NCI-H446 treated with DMSO at 0.1 percent for 48 hours (cell line): Measurements from ENCODE around the gene MAGI1.

ENCODE experiments used
- DNase-seq: peaks from one replicate; lab custom pipeline; 2025; lab: John Stamatoyannopoulos, UW

Gene MAGI1

DNA sequence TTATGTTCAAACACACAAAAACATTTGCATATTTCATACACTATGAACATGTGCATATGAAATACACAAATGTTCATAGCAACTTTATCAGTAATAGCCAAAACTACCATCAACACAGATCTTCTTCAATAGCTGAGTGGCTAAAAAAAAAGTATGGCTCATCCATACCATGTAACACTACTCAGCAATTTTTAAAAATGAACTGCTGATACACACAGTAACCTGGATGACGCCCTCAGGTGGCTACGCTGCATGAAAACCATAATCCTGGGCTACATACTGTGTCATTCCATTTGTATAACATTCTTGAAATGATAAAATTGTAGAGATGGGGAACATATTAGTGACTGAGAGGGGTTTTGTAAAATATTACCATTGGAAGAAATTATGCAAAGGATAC, 243.6 kb downstream of the MAGI1 start:
- no peak for DNase-seq

GRCh38 chr3:65793495-65794200, 245.1 kb downstream of the MAGI1 start:
- no peak for DNase-seq

- DNase-seq: no peak
These were observed 250.3 kb downstream of the MAGI1 start for GRCh38 chr3:65788461-65788860.

GRCh38 chr3:65787827-65788226, 250.9 kb downstream of the MAGI1 start:
- DNase-seq: no peak

- no peak for DNase-seq
These were observed 251.4 kb downstream of the MAGI1 start for GRCh38 chr3:65787340-65787739.

DNA sequence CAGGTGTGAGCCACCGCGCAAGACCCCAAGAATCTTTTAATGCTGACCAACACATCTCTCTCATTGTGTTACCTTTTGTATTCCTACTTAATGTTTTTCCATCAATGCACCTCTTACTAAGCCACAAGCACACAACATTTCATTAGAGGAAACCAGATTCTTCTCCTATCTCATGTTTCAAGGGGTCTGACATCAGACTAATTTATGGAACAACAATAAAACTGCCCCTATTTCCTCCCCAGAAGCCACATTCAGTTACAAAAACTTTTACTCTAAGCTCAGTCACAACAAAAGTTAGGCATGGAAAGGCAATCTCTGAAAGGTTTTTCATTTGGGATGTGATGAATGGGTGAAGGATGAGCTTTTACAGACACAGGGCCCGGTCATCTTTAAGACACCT, 251.8 kb downstream of the MAGI1 start:
- DNase-seq: no peak

- no peak for DNase-seq
These were observed 253.6 kb downstream of the MAGI1 start for GRCh38 chr3:65785065-65785645.

GRCh38 chr3:65783117-65783516, 255.6 kb downstream of the MAGI1 start:
- no peak for DNase-seq

DNA sequence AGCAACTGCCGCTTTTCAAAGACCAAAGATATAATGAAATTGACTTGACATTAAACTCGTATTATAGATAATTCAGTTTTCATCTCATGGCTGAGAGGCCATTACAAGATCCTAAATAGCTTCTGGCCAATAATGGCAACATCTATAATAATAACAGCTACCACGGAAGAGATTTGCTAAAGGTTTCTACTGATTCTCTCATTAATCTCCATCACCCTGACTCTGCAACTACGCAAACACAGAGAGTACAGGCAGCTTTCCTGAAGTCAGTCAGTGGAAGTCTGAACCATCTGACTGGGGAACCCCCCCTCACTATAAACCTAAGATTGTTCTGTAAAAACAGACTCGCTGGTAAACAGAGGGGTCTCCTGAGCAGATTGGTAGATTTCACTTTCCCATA, 257.1 kb downstream of the MAGI1 start:
- DNase-seq: no peak

GRCh38 chr3:65779390-65779789, 259.3 kb downstream of the MAGI1 start:
- DNase-seq: no peak

DNA sequence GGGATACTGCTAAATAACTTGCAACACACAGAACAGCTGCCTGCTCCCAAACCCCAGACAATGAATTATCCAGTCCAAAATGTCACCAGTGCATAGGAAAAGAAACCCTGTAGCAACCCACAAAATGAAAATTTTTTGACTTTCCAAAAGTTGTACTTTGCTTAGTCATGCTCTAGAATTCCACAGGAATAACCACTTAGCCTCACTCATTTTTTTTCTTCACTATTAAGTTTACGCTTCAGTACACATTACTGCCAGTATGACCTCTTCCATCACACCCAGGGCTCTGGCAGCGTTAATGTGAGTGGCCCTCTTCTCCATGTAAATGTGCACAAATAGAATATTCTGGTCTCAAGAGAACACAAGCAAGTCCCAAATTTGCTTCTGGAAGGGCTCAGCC, 259.8 kb downstream of the MAGI1 start:
- DNase-seq: no peak

- no peak for DNase-seq
These were observed 261.7 kb downstream of the MAGI1 start for GRCh38 chr3:65777050-65777449.

GRCh38 chr3:65776494-65776893, 262.2 kb downstream of the MAGI1 start:
- no peak for DNase-seq

DNA sequence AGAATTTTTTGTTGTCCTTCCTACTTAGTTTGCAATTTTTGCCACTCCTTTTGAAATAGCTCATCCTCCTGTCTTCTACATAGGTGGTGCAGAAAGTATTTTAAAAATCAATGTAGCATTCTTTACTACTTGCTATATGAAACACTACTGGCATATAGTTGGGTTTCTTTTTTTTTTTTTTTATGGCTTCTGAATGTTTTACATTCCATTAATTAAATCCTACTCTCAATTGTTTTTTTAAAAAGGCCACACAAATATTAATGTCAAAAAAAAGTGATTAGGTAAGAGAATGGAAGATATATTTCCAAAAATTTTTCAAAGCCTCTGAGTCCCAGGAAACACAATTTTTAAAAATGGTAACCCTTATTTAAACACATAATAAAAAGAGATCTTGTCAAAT, 262.6 kb downstream of the MAGI1 start:
- DNase-seq: no peak

DNA sequence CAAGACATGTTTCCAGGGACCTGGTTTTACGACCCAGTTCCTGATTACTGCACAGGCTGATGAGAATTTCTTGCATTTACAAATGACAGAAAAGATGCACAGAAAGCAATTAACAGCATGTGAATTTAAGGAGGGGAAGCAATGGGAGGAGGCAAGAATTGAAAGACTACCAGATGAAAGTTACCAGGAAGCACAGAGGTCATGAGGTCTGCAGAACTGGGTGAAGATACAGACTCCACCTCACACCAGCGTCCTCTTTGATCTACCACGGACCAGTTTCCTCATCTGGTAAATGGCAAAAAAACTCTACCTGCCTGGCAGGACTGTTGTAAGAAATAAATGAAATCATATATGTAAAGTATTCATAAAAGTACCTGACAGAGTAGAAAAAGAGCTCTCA, 266.0 kb downstream of the MAGI1 start:
- DNase-seq: no peak

- no peak for DNase-seq
These were observed 271.2 kb downstream of the MAGI1 start for GRCh38 chr3:65767551-65767950.

DNA sequence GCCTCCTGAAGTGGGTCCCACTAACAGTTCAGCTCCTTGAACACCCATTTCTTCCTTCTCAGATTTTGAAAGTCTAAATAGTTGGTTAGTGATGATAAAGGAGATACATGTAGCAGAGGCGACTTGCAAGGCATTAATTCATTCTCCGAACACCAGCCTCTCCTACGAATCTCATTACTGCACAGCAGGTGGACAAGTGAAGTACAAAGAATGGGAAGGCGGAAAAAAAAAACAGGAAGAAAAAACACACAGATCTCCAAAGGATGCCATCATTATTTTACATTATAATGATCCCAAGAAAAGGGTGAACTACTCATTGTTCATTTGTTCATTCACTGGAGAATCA, 276.5 kb downstream of the MAGI1 start:
- no peak for DNase-seq

DNA sequence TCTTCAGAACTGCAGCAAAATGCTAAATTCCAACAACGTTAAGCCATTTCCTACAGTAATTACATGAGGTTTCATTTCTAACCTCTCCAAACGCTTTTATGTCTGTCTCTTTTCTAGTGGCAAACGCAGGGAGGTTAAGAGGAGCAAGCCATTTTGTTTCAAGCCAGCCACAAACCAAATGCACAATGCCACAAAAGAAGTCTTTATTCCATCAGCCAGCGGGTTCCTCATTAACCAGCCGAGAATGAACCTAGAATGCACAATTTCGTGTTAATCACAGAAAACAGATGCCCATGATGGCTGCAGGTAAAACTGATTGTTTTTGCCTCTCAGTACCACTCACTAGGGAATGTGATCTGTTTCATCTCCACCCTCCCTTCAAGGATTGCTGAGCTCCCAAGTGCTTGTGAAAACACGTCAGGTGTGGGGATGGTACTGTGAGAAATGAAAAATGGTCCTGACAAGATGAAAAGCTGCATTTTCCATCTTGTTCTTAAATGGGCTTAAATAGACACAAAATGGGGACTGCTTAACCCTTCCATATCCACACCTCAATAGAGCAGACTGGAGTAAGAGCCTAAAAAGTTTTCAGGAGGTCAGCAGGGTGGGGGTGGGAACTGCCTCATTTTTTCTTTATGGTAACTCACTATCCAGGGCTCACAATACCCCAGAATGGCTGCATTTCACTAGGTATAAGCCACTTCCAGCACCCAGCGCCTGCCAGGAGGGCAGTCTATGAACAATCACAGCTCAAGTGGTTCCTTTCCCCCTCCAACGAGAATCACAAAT, 277.1 kb downstream of the MAGI1 start:
- DNase-seq: no peak

DNA sequence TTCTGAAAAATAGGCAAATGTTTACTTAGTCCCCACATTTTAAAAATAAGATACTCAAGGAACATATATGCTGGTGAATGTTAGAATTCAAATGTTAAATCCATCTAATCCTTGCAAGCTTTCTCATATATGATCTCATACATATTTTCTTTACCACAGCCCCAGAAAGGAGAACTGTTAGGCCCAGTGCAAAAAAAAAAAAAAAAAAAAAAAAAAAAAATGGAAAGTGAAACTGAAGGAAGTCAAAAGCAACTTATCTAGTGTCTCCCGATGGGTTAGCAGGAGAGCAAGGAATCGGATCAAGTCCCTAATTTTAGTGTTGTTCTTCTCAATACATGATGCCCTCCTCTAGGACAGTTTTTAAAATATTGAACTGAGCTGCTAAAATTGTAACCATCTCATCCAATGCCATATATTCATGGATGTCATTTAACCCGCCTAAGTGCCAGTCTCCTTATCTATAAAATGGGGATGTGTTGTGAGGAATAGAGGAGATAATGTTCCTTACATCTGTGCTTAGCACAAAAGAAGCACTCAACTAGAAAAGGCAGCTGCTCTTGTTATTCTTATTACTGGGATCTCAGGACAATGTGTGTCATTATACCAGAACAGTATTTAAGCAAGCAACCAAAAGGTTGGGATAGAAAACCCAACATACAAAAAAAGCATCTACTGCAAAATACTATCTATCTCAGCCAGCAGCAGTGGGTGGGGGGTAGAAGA, 279.7 kb downstream of the MAGI1 start:
- no peak for DNase-seq

GRCh38 chr3:65758438-65758837, 280.3 kb downstream of the MAGI1 start:
- no peak for DNase-seq

- DNase-seq: no peak
These were observed 286.1 kb downstream of the MAGI1 start for GRCh38 chr3:65752636-65753035.

GRCh38 chr3:65751123-65751700, 287.5 kb downstream of the MAGI1 start:
- no peak for DNase-seq
